ENCODE data around the gene CYFIP1. TPM values are rescaled to one million over a fixed set of nuclear protein-coding genes. Genes with fewer than 3 reads are reported as not detected.

The CYFIP1 gene
- total and polyA plus RNA-seq, 10 of the 15 experiments (the other 5 are each of a cell fraction or from before 2014, with no cell fraction given): 3.5 to 46.2 (median 28.3) TPM

DNA sequence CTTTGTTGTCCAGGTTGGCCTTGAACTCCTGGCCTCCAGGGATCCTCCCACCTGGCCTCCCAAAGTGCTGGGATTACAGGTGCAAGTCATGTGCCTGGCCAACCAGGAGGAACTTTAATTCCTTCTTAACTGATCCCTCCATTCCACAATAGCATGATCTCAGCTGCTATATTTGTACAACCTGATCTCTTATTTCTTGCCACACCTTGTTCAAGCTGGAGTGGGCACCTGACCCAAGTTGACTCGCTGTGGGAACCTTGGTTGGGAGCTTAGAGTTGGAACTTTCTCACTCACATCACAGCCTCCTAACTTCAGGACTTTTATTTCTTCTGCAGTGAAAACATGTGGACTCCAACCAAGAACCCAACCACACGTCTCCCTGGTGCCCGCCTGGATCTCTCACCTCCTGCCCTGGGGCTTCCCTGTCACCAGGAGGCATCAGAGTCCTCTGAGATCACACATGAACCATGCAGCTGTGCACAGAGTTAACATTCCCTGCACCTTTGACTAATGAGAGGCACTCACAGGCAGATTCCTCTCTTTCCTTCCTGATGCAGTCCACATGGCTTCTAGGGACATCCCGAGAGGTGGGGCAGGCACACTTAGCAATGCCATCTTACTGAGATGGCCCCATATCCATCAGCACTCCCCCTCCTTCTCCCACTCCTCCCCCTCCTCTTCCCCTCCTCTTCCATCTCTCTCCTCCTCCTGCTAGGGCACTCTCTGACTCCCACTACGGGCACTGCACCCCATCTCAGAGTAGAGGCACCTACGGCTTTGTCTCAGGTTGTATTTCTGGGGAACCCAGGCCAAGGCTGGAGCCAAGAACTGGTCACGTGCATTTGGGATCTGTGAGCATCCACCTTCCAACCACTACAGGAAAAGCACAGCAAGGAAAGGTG is 9.7 kb upstream of the CYFIP1 start:
- Histone ChIP-seq H3K4me3 (no peak overlapping the region), H3K4me2 (ENCODE audit: control insufficient read depth, insufficient read depth) (no peak overlapping the region), H2AFZ (ENCODE audit: control insufficient read depth, low read depth, low read length) (no peak overlapping the region), H3K4me1 (ENCODE audit: control insufficient read depth, insufficient read depth, low read length) (no peaks in the 10 kb centered on the region), H3K27ac (ENCODE audit: control insufficient read depth, insufficient read depth) (no peak overlapping the region), H3K36me3 (ENCODE audit: control insufficient read depth in 2 of 2, insufficient read depth in 2 of 2, low read length in 1 of 2) (no peaks in the 10 kb centered on the region), H3K27me3 (replicated peaks in 1 of 2; ENCODE audit: control insufficient read depth in 2 of 2, insufficient read depth in 2 of 2, low read length in 1 of 2) (no peaks in the 10 kb centered on the region), H4K20me1 (ENCODE audit: control insufficient read depth, insufficient read depth) (no peaks in the 10 kb centered on the region), H3K9me3 (replicated peaks; ENCODE audit: control insufficient read depth, insufficient read depth, low read length) (no peaks in the 10 kb centered on the region), H3K79me2 (ENCODE audit: control insufficient read depth, insufficient read depth, low read length) (no peaks in the 10 kb centered on the region), H3K9ac (ENCODE audit: control insufficient read depth, insufficient read depth, low read length) (no peak overlapping the region)
- BruUV-seq (replicated peaks): no TSS peak
- ChIA-PET RAD21 (ENCODE audit: unreplicated experiment) (no interaction called here), POLR2A (no interaction called here), SMC1A (ENCODE audit: uncharacterized antibody, unreplicated experiment) (no interaction called here), CTCF (interaction anchor here (0.9 kb wide), 1 partner anchor 47 kb away, joined by 3 read pairs; no protein-coding TSS in a partner anchor)
- no peak for FAIRE-seq
- WGBS (ENCODE audit: insufficient coverage, insufficient replicate concordance, low lambda C conversion rate, missing lambda C conversion rate): 67% methylated on average over 7 of the region's 7 CpGs
- DNase-seq (ENCODE audit: low read depth, low spot score): no peak
- intact Hi-C loops (cut with micrococcal nuclease; ENCODE audit: unreplicated experiment): no loop called here
- in situ Hi-C loops (cut with MboI): no loop called here
- ATAC-seq: no peak
- TF ChIP-seq RUNX3 (IDR thresholded peaks at IDR 0.05; ENCODE audit: low read length): no peak
- no peak for TF ChIP-seq PAX8 (IDR thresholded peaks at IDR 0.05)
- no peak for TF ChIP-seq EGR1 (IDR thresholded peaks at IDR 0.05; ENCODE audit: borderline replicate concordance in 1 of 2, low read depth in 2 of 2, low read length in 2 of 2)
- no peak for TF ChIP-seq TARDBP (IDR thresholded peaks at IDR 0.05; ENCODE audit: borderline replicate concordance)
- no peak for TF ChIP-seq ZBED1 (IDR thresholded peaks at IDR 0.05; ENCODE audit: borderline replicate concordance)
- TF ChIP-seq TCF3 (IDR thresholded peaks at IDR 0.05; ENCODE audit: borderline replicate concordance, insufficient read depth, low read depth, low read length): no peak
- no peak for TF ChIP-seq SMC3 (IDR thresholded peaks at IDR 0.05; ENCODE audit: borderline replicate concordance, low read length)
- TF ChIP-seq, protein P1, sequence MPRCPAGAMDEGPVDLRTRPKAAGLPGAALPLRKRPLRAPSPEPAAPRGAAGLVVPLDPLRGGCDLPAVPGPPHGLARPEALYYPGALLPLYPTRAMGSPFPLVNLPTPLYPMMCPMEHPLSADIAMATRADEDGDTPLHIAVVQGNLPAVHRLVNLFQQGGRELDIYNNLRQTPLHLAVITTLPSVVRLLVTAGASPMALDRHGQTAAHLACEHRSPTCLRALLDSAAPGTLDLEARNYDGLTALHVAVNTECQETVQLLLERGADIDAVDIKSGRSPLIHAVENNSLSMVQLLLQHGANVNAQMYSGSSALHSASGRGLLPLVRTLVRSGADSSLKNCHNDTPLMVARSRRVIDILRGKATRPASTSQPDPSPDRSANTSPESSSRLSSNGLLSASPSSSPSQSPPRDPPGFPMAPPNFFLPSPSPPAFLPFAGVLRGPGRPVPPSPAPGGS (IDR thresholded peaks at IDR 0.05; ENCODE audit: borderline replicate concordance, insufficient read depth, low read depth, low read length, poor library complexity, severe bottlenecking): no peak
- TF ChIP-seq KAT2A (conservative IDR thresholded peaks at IDR 0.05; ENCODE audit: control insufficient read depth, low read depth, low read length): no peak
- TF ChIP-seq, protein P2, sequence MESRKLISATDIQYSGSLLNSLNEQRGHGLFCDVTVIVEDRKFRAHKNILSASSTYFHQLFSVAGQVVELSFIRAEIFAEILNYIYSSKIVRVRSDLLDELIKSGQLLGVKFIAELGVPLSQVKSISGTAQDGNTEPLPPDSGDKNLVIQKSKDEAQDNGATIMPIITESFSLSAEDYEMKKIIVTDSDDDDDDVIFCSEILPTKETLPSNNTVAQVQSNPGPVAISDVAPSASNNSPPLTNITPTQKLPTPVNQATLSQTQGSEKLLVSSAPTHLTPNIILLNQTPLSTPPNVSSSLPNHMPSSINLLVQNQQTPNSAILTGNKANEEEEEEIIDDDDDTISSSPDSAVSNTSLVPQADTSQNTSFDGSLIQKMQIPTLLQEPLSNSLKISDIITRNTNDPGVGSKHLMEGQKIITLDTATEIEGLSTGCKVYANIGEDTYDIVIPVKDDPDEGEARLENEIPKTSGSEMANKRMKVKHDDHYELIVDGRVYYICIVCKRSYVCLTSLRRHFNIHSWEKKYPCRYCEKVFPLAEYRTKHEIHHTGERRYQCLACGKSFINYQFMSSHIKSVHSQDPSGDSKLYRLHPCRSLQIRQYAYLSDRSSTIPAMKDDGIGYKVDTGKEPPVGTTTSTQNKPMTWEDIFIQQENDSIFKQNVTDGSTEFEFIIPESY (IDR thresholded peaks at IDR 0.05): no peak
- TF ChIP-seq BMI1 (IDR thresholded peaks at IDR 0.05; ENCODE audit: borderline replicate concordance): no peak
- no peak for TF ChIP-seq IKZF2 (IDR thresholded peaks at IDR 0.05)
- no peak for TF ChIP-seq FOS (IDR thresholded peaks at IDR 0.05; ENCODE audit: borderline replicate concordance, extremely low read depth, insufficient read length)
- TF ChIP-seq BCL11A (IDR thresholded peaks at IDR 0.05; ENCODE audit: low read depth, low read length): no peak
- TF ChIP-seq JUNB (IDR thresholded peaks at IDR 0.05): no peak
- TF ChIP-seq, protein P3, sequence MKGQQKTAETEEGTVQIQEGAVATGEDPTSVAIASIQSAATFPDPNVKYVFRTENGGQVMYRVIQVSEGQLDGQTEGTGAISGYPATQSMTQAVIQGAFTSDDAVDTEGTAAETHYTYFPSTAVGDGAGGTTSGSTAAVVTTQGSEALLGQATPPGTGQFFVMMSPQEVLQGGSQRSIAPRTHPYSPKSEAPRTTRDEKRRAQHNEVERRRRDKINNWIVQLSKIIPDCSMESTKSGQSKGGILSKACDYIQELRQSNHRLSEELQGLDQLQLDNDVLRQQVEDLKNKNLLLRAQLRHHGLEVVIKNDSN (IDR thresholded peaks at IDR 0.05; ENCODE audit: borderline replicate concordance, extremely low read length, insufficient read depth, low read depth, low read length): no peak
- TF ChIP-seq CHD2 (IDR thresholded peaks at IDR 0.05; ENCODE audit: borderline replicate concordance, low read depth, low read length): no peak
- TF ChIP-seq SIX5 (IDR thresholded peaks at IDR 0.05; ENCODE audit: low read depth, low read length, severe bottlenecking): no peak
- no peak for TF ChIP-seq ZNF274 (IDR thresholded peaks at IDR 0.05; ENCODE audit: insufficient read depth, insufficient read length)

Measured in GM12878 (cell line).